ENCODE results near the gene SLC6A4. TPM values are rescaled to one million over a fixed set of nuclear protein-coding genes. Genes with fewer than 3 reads are reported as not detected.

Gene SLC6A4
- total RNA-seq, 1 experiment from 2014 or later = 0.02 TPM

- Histone ChIP-seq H2AK5ac (ENCODE audit: insufficient read length, low read length) (no peak overlapping the region), H3K4me2 (ENCODE audit: insufficient read depth, insufficient read length, low read length) (no peak overlapping the region), H4K91ac (ENCODE audit: insufficient read length, low read depth, low read length) (no peak overlapping the region), H4K20me1 (ENCODE audit: control insufficient read depth, insufficient read depth, insufficient read length) (no peaks in the 10 kb centered on the region), H2BK120ac (ENCODE audit: low read depth, low read length, poor library complexity, severe bottlenecking) (no peak overlapping the region), H3K27me3 (ENCODE audit: insufficient read depth, low read length) (no peaks in the 10 kb centered on the region), H2BK12ac (ENCODE audit: insufficient read length, low read depth, low read length) (no peak overlapping the region), H3K79me2 (ENCODE audit: insufficient read depth, low read length) (no peaks in the 10 kb centered on the region), H3K23me2 (ENCODE audit: insufficient read length, low read depth, low read length, poor library complexity, severe bottlenecking) (no peaks in the 10 kb centered on the region), H2BK20ac (ENCODE audit: low read depth, low read length, poor library complexity, severe bottlenecking) (no peak overlapping the region), H2BK15ac (ENCODE audit: low read depth, low read length) (no peak overlapping the region), H3K79me1 (ENCODE audit: insufficient read depth, low read depth, low read length, poor library complexity, severe bottlenecking) (no peaks in the 10 kb centered on the region), H3K27ac (ENCODE audit: insufficient read length, low read depth, low read length) (no peak overlapping the region), H4K8ac (replicated peaks; ENCODE audit: insufficient read length, low read depth, low read length) (no peak overlapping the region), H3K9ac (ENCODE audit: extremely low read depth, insufficient read length, low read length) (no peak overlapping the region), H3K4ac (ENCODE audit: low read depth, low read length) (no peak overlapping the region), H2AFZ (ENCODE audit: low read length) (no peak overlapping the region), H3K56ac (ENCODE audit: insufficient read length, low read depth, low read length) (no peak overlapping the region), H3K4me1 (ENCODE audit: insufficient read depth, low read length) (no peaks in the 10 kb centered on the region), H2BK5ac (ENCODE audit: insufficient read length, low read length) (no peak overlapping the region), H3K9me3 (ENCODE audit: control insufficient read depth, low read depth, low read length) (no peaks in the 10 kb centered on the region), H3K14ac (ENCODE audit: insufficient read depth, low read length) (no peak overlapping the region), H3K23ac (ENCODE audit: insufficient read length, low read depth, low read length) (no peak overlapping the region), H4K5ac (ENCODE audit: insufficient read length, low read depth, low read length) (no peak overlapping the region), H3T11ph (ENCODE audit: low read length) (no peak overlapping the region), H3K18ac (ENCODE audit: insufficient read length, low read depth, low read length) (no peak overlapping the region)
- peaks cover 0 to 3% of the 10 kb centered on the region in 2 experiments; a peak in 1 of 5 replicates for H3K9me3 Mint-ChIP-seq
- H3K4me3 Mint-ChIP-seq = no peak overlapping the region
- H3K4me1 Mint-ChIP-seq = peaks cover 0 to 5% of the 10 kb centered on the region in 2 experiments; a peak in 1 of 4 replicates
- H3K27ac Mint-ChIP-seq = no peak overlapping the region
- no CpG with 5 or more reads among the region's 6 CpGs for WGBS (ENCODE audit: extremely low coverage, insufficient read length, low lambda C conversion rate)
- H3K36me3 Mint-ChIP-seq (ENCODE audit: insufficient read depth in 1 of 3, low read depth in 3 of 3) = no peaks in the 10 kb centered on the region
- no peaks in the 10 kb centered on the region; the same call in none of the 2 replicates for H3K27me3 Mint-ChIP-seq (ENCODE audit: low read depth)
- TF ChIP-seq CTCF (conservative IDR thresholded peaks at IDR 0.05) = no peak
- no peak for DNase-seq
Measured at GRCh38 chr17:30211371-30211770, 24.1 kb downstream of the SLC6A4 start.

All from H9 (cell line).